ENCODE data around the gene PROCA1. TPM values are rescaled to one million over a fixed set of nuclear protein-coding genes. Genes with fewer than 3 reads are reported as not detected.

PROCA1 gene
- total and polyA plus RNA-seq, 2 of the 8 experiments (the other 6 are each of a cell fraction or from before 2014, with no cell fraction given): 21.2 to 26.3 TPM

DNA sequence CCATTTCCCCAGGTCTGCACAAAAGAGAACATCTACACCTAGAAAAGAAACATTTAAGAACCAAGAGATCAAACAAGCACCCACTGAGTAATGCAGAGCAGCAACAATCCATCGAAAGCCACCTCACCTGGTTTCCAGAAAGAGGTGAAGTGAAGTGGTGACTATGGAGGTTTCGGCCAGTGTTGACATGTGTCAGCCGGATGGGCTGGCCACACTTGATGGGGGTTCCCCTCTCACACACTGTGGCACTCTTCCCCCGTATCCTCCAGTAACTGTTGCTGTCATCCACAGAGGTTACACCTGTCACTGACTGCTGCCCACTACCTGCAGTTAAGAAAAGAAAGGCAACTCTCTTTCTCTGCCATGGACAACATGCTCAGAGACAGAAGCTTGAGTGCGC lies 56.5 kb downstream of the PROCA1 start:
- Histone ChIP-seq H3K56ac (replicated peaks; ENCODE audit: insufficient read length, low read depth, low read length) (no peak overlapping the region), H3K36me3 (ENCODE audit: control insufficient read depth in 2 of 4, insufficient read depth in 4 of 4, low read length in 3 of 4) (peaks cover 0 to 24% (median 8%) of the 10 kb centered on the region in 4 experiments; a peak in 5 of 8 replicates), H2BK120ac (replicated peaks; ENCODE audit: low read depth, low read length) (no peak overlapping the region), H4K8ac (ENCODE audit: extremely low read depth, insufficient read depth, low read length) (no peak overlapping the region), H3K9ac (replicated peaks in 1 of 4; ENCODE audit: extremely low read depth in 1 of 4, low read depth in 3 of 4, low read length in 3 of 4) (no peak overlapping the region), H3K18ac (ENCODE audit: extremely low read depth, low read length) (no peak overlapping the region), H3K79me2 (ENCODE audit: control insufficient read depth in 1 of 2, insufficient read depth in 2 of 2, low read length in 2 of 2) (peaks cover 5 to 20% of the 10 kb centered on the region in 2 experiments; a peak in 3 of 4 replicates), H3K4me2 (ENCODE audit: insufficient read depth in 1 of 2, low read depth in 2 of 2, low read length in 2 of 2) (no peak overlapping the region), H4K20me1 (replicated peaks in 1 of 2; ENCODE audit: control insufficient read depth in 1 of 2, insufficient read depth in 2 of 2, low read length in 2 of 2) (peaks cover 0 to 7% of the 10 kb centered on the region in 2 experiments), H3K4me1 (replicated peaks in 1 of 4; ENCODE audit: control insufficient read depth in 3 of 4, insufficient read depth in 4 of 4, low read length in 3 of 4) (no peaks in the 10 kb centered on the region), H3K4ac (replicated peaks; ENCODE audit: insufficient read length, low read depth, low read length) (no peak overlapping the region), H3K27me3 (replicated peaks in 1 of 4; ENCODE audit: control insufficient read depth in 3 of 4, extremely low read depth in 1 of 4, insufficient read depth in 3 of 4, low read length in 3 of 4) (no peaks in the 10 kb centered on the region), H3K14ac (ENCODE audit: insufficient read length) (no peak overlapping the region), H3K23me2 (ENCODE audit: low read depth, low read length) (no peaks in the 10 kb centered on the region), H2AK5ac (ENCODE audit: low read depth, low read length) (no peak overlapping the region), H4K91ac (replicated peaks; ENCODE audit: insufficient read length, low read length) (no peak overlapping the region), H3K23ac (ENCODE audit: insufficient read length) (no peak overlapping the region), H4K5ac (ENCODE audit: insufficient read length, low read depth, low read length) (no peak overlapping the region), H3K4me3 (ENCODE audit: extremely low read depth in 1 of 4, insufficient read depth in 2 of 4, low read depth in 3 of 4, low read length in 4 of 4) (no peak overlapping the region), H3K79me1 (ENCODE audit: low read depth, low read length) (peaks cover 5% of the 10 kb centered on the region; the same call in 1 of the 2 replicates), H3K27ac (ENCODE audit: low read depth, low read length) (no peak overlapping the region), H3K9me3 (ENCODE audit: insufficient read depth in 2 of 2, low read depth in 1 of 2, low read length in 1 of 2) (peaks cover 0 to 17% of the 10 kb centered on the region in 2 experiments; a peak in 3 of 4 replicates), H2BK12ac (ENCODE audit: low read depth, low read length) (no peak overlapping the region), H2BK5ac (ENCODE audit: low read depth, low read length) (no peak overlapping the region), H2AFZ (ENCODE audit: low read length) (no peak overlapping the region), H2BK15ac (ENCODE audit: low read length) (no peak overlapping the region), H2BK20ac (ENCODE audit: low read length) (no peak overlapping the region)
- TF ChIP-seq POLR2AphosphoS5 (IDR thresholded peaks at IDR 0.05; ENCODE audit: low read depth, low read length) (no peak), CTCF (IDR thresholded peaks at IDR 0.05; ENCODE audit: control extremely low read depth in 1 of 3, insufficient read depth in 1 of 3, low read depth in 1 of 3, low read length in 3 of 3) (no peak), CHD2 (IDR thresholded peaks at IDR 0.05; ENCODE audit: low read length) (no peak), POLR2A (IDR thresholded peaks at IDR 0.05; ENCODE audit: control extremely low read depth in 1 of 2, low read depth in 2 of 2, low read length in 2 of 2) (no peak), EGR1 (IDR thresholded peaks at IDR 0.05; ENCODE audit: borderline replicate concordance, low read depth, low read length) (no peak), ASH2L (IDR thresholded peaks at IDR 0.05; ENCODE audit: low read length) (no peak), SAP30 (IDR thresholded peaks at IDR 0.05; ENCODE audit: insufficient read depth, insufficient replicate concordance, low read length) (no peak), SIN3A (conservative IDR thresholded peaks at IDR 0.05 in 1 of 2, IDR thresholded peaks at IDR 0.05 in 1 of 2; ENCODE audit: low read depth in 1 of 2, low read length in 2 of 2) (no peak), RBBP5 (IDR thresholded peaks at IDR 0.05; ENCODE audit: borderline replicate concordance, low read depth, low read length) (no peak), FOSL1 (IDR thresholded peaks at IDR 0.05; ENCODE audit: insufficient read depth, low read depth, low read length) (no peak), TCF12 (IDR thresholded peaks at IDR 0.05; ENCODE audit: low read depth, low read length) (no peak)
- no peak for DNase-seq (ENCODE audit: low read depth in 1 of 2, low spot score in 2 of 2)
- ChIA-PET POLR2A (ENCODE audit: partially characterized antibody) (interaction anchor here (1.0 to 1.5 kb wide), 2 partner anchors 8 to 9 kb away, joined by 3 to 9 read pairs; no protein-coding TSS in a partner anchor), CTCF (ENCODE audit: partially characterized antibody) (interaction anchor here (0.6 to 1.7 kb wide), 2 partner anchors 10 to 24 kb away, joined by 4 to 6 read pairs; partner anchors contain the start of gene BLTP2)
- no peak for FAIRE-seq
- 93% methylated on average over 5 of the region's 5 CpGs; no CpG with 5 or more reads in 1 of the 2 experiments for WGBS, 2 experiments (ENCODE audit: extremely low coverage in 1 of 2, insufficient coverage in 1 of 2, insufficient read length in 1 of 2, insufficient replicate concordance in 2 of 2, low coverage in 1 of 2, low lambda C conversion rate in 2 of 2, missing lambda C conversion rate in 1 of 2)
